Measurements from ENCODE around the gene HPS4.

HPS4 gene

DNA sequence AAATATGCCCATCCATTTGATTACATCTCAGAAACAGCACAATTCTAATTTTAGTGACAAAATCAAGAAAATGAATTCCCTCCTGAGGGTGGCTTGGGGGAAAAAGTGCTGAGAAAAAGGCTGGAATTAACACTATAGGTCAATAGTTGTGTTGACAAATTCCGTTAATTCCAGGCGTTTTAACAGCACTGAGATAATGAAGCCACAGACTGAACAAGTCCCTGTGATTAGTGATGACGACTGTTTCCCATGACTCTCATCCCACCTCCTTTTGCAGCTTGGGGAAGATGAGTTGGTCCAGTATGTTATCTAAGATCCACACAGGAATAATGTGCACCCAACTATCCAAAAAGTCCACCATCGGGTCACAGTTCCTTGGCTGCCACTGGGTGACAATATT is 12.9 kb upstream of the HPS4 start:
- no peak for DNase-seq

DNA sequence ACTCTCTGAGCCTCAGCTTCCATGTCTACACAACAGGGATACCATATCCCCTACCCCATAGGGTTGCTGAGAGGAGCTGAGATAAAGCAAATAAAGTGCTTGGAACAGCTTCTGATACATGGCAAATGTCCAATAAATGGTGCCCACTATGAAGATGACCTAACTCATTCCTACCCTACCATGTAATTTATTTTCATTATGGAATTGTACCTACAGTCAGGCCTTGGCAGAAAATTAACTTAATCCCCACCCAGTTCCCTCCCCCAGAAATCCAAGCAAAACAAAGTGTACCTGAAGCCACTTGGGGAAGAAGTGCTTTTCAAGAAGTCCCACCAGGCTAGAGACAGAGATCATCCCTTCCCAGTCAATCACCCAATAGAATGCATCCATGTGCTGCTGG is 10.9 kb upstream of the HPS4 start:
- no peak for DNase-seq

GRCh38 chr22:26492220-26492619 is 8.6 kb upstream of the HPS4 start:
- no peak for DNase-seq

DNA sequence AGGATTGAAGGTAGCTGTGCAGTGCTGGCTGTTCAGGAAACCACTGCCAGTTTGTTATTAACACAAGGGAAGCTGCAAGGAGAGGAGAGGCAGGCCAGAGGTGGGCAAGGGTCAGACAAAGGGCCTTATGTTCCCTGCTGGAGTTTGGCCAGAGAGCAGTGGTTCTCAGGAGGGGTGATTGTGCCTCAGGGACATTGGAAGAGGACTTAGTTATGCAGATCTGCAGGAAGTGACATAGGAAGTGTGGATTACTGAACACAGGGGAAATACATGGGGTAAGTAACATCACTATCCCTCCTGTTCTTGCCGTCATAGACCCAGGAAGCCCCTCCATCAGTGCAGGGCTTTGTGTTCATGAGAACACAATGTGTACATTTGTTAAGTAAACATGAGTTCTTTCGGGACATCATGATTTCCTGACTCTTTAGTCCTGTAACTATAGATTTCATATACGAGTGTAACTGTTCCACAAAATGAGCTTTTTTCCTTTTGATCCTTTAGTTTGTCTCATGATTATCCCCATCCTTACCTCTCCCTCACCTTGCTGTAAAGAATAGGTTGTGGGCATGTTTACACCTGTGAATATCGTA is 6.0 kb upstream of the HPS4 start:
- no peak for DNase-seq

DNA sequence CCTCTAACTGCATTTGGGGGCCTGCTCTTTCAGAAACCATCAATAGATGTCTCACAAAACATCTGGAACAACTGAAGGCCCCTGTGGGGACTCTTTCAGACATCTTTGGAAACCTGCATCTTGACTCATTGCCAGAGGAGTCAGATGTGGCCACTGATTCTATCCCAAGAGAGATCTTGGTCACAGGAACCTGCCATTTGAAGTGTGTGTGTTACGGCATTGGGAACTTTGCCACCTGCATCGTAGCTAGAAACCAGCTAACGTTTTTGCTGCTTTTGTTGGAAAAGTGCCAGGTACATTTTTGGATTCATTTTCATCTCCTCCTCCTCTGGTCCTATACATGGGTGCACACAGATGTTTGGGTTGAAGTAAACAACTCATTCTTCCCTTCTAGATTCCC is 4.4 kb upstream of the HPS4 start:
- no peak for DNase-seq

DNA sequence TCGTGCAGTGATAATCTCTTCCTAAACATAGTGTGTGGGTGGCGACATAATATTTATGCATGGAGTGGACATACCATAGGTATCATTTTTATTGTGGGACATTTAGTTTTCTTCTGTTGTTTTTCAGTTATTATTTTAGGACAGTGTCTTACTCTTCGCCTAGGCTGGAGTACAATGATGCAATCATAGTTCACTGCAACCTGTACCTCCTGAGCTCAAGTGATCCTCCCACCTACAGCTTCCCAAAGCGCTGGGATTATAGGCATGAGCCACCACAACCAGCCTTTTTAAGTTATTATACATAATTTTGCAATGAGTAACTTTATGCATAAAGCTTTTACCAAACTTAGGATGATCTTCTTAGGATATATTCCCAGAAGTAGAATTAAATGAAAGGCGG is 2.8 kb upstream of the HPS4 start:
- no peak for DNase-seq

- no peak for DNase-seq
These were observed 2.3 kb upstream of the HPS4 start for GRCh38 chr22:26485806-26486390.

DNA sequence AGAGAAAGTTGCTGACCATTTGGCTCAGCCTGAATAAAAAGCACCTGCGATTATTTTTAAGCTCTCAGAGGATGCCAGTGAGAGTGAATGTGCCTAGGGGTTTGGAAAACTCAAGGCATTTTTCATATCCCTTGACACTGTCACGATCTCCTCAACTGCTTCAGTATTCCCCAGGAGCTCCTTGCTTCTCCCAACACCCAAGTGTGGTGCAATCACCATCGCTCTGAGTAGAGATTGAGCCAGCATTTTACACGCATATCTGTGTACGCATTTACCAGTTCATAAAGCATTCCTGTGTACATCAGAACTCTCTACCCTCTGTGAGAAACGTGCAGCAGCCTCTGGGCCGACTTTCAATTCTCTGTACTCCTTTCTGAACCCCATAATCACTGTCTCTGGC is 1.4 kb upstream of the HPS4 start:
- no peak for DNase-seq

- DNase-seq, result no peak
These were observed 750 bp upstream of the HPS4 start for GRCh38 chr22:26484360-26484706.

DNA sequence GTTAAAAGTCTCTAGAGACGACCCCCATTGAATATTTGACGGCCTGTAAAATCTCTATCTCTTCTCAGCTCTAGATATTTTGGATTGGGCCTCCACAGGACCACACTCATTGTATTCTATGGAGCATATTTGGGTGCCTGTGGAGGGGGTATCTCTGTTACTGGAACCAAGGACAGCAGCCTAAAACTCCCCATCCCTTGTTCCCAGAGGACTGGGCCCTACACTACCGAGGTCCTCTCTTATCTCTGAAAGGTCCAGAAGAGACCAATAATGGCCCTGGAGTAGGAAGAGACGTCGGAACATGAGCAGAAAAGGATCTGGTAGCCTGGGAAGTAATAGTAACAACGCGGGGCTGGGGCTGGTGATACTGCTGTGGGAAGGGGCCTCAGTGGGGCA is 542 bp downstream of the HPS4 start:
- no peak for DNase-seq

DNA sequence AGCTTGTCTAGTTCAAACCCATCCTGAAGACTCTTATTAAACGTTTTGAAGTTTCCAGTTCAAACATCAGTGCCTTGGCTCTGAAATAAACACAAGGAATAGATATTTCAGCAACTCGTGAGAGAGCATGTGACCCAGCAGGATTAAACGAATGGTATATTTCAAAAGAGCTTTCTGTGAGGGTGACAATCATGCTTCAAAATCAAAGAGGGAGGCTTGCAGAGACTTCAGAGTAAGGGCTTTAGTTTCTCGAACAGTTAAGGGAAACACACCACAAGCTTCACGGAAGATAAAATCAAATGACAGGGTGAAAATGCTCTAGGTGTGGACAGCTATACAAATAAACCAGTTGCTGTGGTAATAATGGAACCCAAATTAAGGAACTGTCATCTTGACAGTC is 1.4 kb downstream of the HPS4 start:
- no peak for DNase-seq

DNA sequence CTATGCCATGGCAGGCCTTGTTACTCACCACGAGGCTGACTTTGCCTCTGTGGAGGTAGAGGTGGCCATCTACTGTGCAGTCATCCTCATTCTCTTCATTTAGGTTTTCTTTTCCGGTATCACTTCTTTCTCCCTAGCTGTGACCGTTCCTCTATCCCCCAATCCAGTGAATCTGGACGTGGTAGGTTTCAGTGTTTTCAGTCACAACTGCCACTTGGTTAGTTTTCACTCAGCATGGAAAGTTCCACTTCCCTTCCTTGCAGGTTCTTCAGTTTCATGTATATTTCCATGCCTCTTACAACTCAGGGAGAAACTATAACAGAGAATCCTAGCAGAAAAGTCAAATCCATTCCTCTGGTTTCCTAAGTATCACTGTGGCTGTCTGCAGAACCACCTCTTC is 1.9 kb downstream of the HPS4 start:
- no peak for DNase-seq

GRCh38 chr22:26481112-26481693 is 2.4 kb downstream of the HPS4 start:
- DNase-seq, result no peak

DNA sequence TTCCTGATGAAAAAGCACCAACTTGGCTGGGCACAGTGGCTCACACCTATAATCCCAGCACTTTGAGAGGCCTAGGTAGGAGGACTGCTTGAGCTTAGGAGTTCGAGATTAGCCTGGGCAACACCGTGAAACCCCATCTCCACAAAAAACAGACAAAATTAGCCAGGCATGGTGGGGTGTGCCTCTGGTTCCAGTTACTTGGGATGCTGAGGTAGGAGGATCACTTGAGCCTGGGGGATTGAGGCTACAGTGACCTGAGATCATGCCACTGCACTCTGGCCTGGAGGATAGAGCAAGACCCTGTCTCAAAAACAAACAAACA is 3.0 kb downstream of the HPS4 start:
- DNase-seq, result no peak

DNA sequence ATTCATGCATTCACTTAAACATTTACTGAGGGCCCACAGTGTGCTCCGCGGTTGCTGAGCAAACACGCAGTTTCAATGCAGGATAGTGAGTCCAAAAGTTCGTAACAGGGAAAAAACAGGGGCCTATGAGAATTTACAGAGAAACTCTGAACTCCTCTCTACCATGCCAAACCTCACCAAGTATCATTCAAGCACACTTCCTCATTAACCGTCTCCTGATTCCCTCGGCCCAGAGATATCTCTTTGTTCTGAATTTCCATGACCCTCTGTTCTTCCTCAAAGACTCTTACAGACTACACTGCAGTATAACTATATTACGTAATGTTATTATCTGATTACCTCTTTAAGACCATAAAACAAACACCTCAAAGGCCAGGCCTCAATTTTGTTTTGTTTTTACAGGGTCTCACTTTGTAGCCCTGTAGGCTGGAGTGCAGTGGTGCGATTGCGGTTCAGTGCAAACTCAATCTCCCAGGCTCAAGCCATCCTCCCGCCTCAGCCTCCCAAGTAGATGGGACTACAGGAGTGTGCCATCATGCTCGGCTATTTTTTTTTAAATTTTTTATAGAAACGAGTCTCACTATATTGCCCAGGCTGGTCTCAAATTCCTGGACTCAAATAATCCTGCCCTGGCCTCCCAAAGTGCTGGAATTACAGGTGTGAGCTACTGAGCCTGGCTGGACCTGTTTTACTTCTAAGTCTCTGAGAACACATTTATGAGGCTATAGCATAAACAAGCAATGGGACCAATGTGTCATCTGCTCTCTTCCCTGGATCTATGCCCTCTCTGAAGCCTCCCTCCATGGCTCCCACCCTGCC is 3.6 kb downstream of the HPS4 start:
- DNase-seq, result no peak

GRCh38 chr22:26479043-26479791 is 4.4 kb downstream of the HPS4 start:
- no peak for DNase-seq

GRCh38 chr22:26477341-26477731 is 6.2 kb downstream of the HPS4 start:
- no peak for DNase-seq

DNA sequence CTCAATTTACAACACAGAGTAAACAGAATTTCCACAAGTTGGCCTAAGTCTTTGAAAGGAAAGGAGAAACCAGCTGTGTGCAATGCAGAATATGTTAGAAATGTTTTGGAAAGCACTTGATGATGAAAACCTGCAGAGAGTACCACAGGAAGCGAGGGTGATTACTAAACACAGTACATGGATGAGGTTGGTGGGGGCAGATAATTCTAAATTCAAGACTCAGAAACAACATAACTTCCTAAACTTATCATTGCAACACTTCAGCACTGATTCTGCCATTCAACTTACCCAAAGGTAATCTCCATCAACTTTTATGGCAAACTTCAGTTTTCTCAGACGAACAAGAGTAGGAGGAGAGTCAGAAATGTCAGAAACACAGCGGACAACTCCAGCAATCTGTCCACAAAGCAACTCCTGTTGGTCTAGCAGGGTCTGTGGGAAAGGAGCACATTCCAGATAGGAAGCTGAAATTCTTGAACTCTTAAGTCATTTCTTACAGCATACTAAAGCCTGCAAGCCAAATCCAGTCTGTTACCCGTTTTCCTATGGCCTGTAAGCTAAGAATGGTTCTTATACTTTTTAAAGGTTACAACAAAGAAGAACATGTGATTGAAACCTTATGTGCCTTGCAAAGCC is 6.8 kb downstream of the HPS4 start:
- no peak for DNase-seq

GRCh38 chr22:26474682-26475081 is 8.9 kb downstream of the HPS4 start:
- DNase-seq, result no peak

DNA sequence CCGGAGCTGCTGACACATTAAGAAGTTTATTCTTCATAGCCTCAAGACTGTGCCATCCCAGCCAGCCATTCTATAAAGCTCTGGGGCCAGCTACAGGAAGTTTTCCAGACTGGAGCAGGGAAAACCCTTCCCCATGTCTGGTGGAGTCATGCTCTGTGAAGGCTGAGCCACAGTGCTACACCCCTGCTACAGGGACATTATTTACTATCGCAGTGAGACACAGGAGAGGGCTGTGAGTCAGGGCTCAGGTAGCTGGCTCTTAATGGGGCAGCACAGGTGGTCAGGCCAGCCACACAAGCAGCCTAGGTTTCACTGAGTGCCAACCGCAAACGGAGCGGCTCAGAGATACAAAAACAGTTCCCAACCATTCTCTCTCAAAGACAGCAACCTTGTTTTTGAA is 12.1 kb downstream of the HPS4 start:
- no peak for DNase-seq

GRCh38 chr22:26470807-26471206 is 12.8 kb downstream of the HPS4 start:
- DNase-seq, result no peak

DNA sequence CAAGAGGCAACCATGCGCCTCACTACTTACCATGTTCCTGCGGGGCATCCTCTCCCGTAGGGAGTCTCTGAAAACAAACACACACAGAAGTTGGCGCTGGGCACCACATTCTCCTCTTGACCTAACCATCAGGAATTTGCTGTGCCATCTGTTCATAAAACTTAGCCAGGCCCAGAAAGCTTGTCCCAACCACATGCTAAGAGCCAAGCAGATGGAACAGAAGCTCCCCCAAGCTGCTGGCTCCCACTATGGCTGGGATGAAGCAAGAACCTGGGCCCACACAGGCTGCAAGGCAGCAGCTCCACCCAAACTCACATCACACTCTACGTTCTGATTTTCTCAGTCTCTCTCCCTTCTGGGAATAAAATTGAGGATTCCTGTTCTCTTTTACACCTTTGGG is 17.4 kb downstream of the HPS4 start:
- no peak for DNase-seq

GRCh38 chr22:26464312-26464711 is 19.3 kb downstream of the HPS4 start:
- DNase-seq, result no peak

Data from effector CD8-positive, alpha-beta T cell (primary cell).